CD8-positive, alpha-beta memory T cell (primary cell): ENCODE data around the gene TSPAN9. TPM values are rescaled to one million over a fixed set of nuclear protein-coding genes. Genes with fewer than 3 reads are reported as not detected.

Source experiments
- CTCF ChIA-PET: fragments of 350-600 bp; sonication (Branson Sonifier 250); formaldehyde crosslinking; loops from one replicate; lab custom pipeline; 2021; ENCODE audit warnings: antibody characterized with exemption; lab: Charles Lee
- POLR2A ChIA-PET: fragments of 350-600 bp; sonication (Branson Sonifier 250); formaldehyde crosslinking; loops from one replicate; lab custom pipeline; 2021; ENCODE audit warnings: antibody characterized with exemption; lab: Charles Lee
- DNase-seq, 5 donors: peaks; one replicate each; pipeline versions ENCODE4 v3.0.0 to v3.0.0-alpha.2; 2020 to 2022; ENCODE audit warnings: mixed read lengths in 1 of 5
- H3K27ac ChIP-seq: one replicate; pipeline ENCODE4 v1.7.0; 2013; ENCODE audit warnings: low read depth, mild to moderate bottlenecking, low read length, moderate library complexity
- H3K27me3 ChIP-seq: 2 replicates; pipeline ENCODE4 v1.7.0; 2013; ENCODE audit warnings: low read length, mild to moderate bottlenecking; ENCODE audit not compliant: insufficient read depth, poor library complexity, severe bottlenecking
- H3K36me3 ChIP-seq: 2 replicates; pipeline ENCODE4 v1.7.0; 2013; ENCODE audit warnings: mild to moderate bottlenecking, low read length, moderate library complexity; ENCODE audit not compliant: insufficient read depth
- H3K4me1 ChIP-seq: 2 replicates; pipeline ENCODE4 v1.7.0; 2013; ENCODE audit warnings: mild to moderate bottlenecking, low read length, moderate library complexity; ENCODE audit not compliant: insufficient read depth
- H3K4me3 ChIP-seq: 2 replicates; pipeline ENCODE4 v1.7.0; 2013; ENCODE audit warnings: mild to moderate bottlenecking, low read length
- H3K9me3 ChIP-seq: 2 replicates; pipeline ENCODE4 v1.7.0; 2013; ENCODE audit warnings: mild to moderate bottlenecking, low read length
- H3K27ac Mint-ChIP-seq, 8 donors: one replicate each; pipeline ENCODE4 v1.8.0; 2020 to 2021; ENCODE audit warnings: mixed read lengths in 8 of 8, mild to moderate bottlenecking in 6 of 8, inconsistent platforms in 3 of 8, moderate library complexity in 3 of 8
- H3K27me3 Mint-ChIP-seq, 2 donors: one replicate each; pipeline ENCODE4 v1.8.0; 2020 to 2021; ENCODE audit warnings: mixed read lengths in 2 of 2, mild to moderate bottlenecking in 1 of 2, moderate library complexity in 1 of 2
- H3K36me3 Mint-ChIP-seq, 3 donors: one replicate each; pipeline ENCODE4 v1.8.0; 2020 to 2021; ENCODE audit warnings: mixed read lengths in 3 of 3, inconsistent platforms in 1 of 3, mild to moderate bottlenecking in 1 of 3
- H3K4me1 Mint-ChIP-seq, 3 donors: one replicate each; pipeline ENCODE4 v1.8.0; 2020 to 2021; ENCODE audit warnings: mixed read lengths in 3 of 3, inconsistent platforms in 1 of 3, mild to moderate bottlenecking in 1 of 3
- H3K4me3 Mint-ChIP-seq, 7 donors: one replicate each; pipeline ENCODE4 v1.8.0; 2020 to 2021; ENCODE audit warnings: mixed read lengths in 7 of 7, mild to moderate bottlenecking in 6 of 7, moderate library complexity in 4 of 7, inconsistent platforms in 2 of 7
- H3K9me3 Mint-ChIP-seq, 5 donors: one replicate each; pipeline ENCODE4 v1.8.0; 2020 to 2022; ENCODE audit warnings: mixed read lengths in 5 of 5, mild to moderate bottlenecking in 3 of 5, moderate library complexity in 2 of 5, inconsistent platforms in 1 of 5
- polyA plus RNA-seq: library from polyadenylated mRNA; unstranded; fragments of 300-500 nt; fragmentation: Illumina TruSeq; gene quantifications from one replicate; pipeline ENCODE4 v1.2.3, GENCODE V29; 2021
- total RNA-seq, 2 experiments: library from RNA; stranded (reverse); gene quantifications; one replicate each; pipeline ENCODE4 v1.2.3, GENCODE V29; 2021

TSPAN9 gene
- total and polyA plus RNA-seq, 3 experiments from 2014 or later = 0.33 to 0.79 TPM; not detected in 1

- CTCF ChIA-PET = interaction anchor here (1.3 kb wide), 1 partner anchor 108 kb away, joined by 3 read pairs; no protein-coding TSS in a partner anchor
- no peaks in the 10 kb centered on the region for H3K27me3 ChIP-seq
- Mint-ChIP-seq H3K4me1 (peaks cover 0 to 4% (median 2%) of the 10 kb centered on the region in 3 donors), H3K4me3 (no peak overlapping the region), H3K27ac (no peak overlapping the region), H3K36me3 (no peaks in the 10 kb centered on the region), H3K27me3 (peaks cover 5 to 23% of the 10 kb centered on the region in 2 donors), H3K9me3 (no peaks in the 10 kb centered on the region)
- no peak for DNase-seq
- H3K27ac ChIP-seq = no peak overlapping the region
- H3K4me3 ChIP-seq = no peak overlapping the region
- H3K36me3 ChIP-seq = no peaks in the 10 kb centered on the region
- no peaks in the 10 kb centered on the region for H3K4me1 ChIP-seq
- POLR2A ChIA-PET = no interaction called here
- no peaks in the 10 kb centered on the region for H3K9me3 ChIP-seq
Observed at GRCh38 chr12:3167636-3168035, 90.5 kb downstream of the TSPAN9 start.

- Mint-ChIP-seq H3K27ac (no peak overlapping the region), H3K9me3 (no peaks in the 10 kb centered on the region)
Observed at GRCh38 chr12:3168223-3169221, 91.3 kb downstream of the TSPAN9 start.

GRCh38 chr12:3170423-3171194, 93.4 kb downstream of the TSPAN9 start:
- Histone ChIP-seq H3K9me3 (no peaks in the 10 kb centered on the region), H3K27ac (no peak overlapping the region), H3K4me3 (no peak overlapping the region), H3K27me3 (no peaks in the 10 kb centered on the region), H3K36me3 (no peaks in the 10 kb centered on the region), H3K4me1 (no peaks in the 10 kb centered on the region)
- peaks cover 7 to 17% of the 10 kb centered on the region in 2 donors for H3K27me3 Mint-ChIP-seq
- no peak for DNase-seq
- POLR2A ChIA-PET = no interaction called here
- H3K27ac Mint-ChIP-seq = peak overlapping the region in 1 of 8 donors; percentile 66
- H3K4me1 Mint-ChIP-seq = peaks cover 0 to 4% (median 2%) of the 10 kb centered on the region in 3 donors
- no peak overlapping the region for H3K4me3 Mint-ChIP-seq
- H3K36me3 Mint-ChIP-seq = no peaks in the 10 kb centered on the region
- H3K9me3 Mint-ChIP-seq = no peaks in the 10 kb centered on the region
- CTCF ChIA-PET = no interaction called here

More at GRCh38 chr12:3168223-3169221, 91.3 kb downstream of the TSPAN9 start:
- no peak overlapping the region for H3K4me3 Mint-ChIP-seq
- no peaks in the 10 kb centered on the region for H3K36me3 Mint-ChIP-seq
- Histone ChIP-seq H3K9me3 (no peaks in the 10 kb centered on the region), H3K36me3 (no peaks in the 10 kb centered on the region), H3K27me3 (no peaks in the 10 kb centered on the region), H3K4me3 (no peak overlapping the region), H3K27ac (no peak overlapping the region), H3K4me1 (no peaks in the 10 kb centered on the region)
- ChIA-PET POLR2A (no interaction called here), CTCF (no interaction called here)
- peaks cover 0 to 4% (median 2%) of the 10 kb centered on the region in 3 donors for H3K4me1 Mint-ChIP-seq
- H3K27me3 Mint-ChIP-seq = peaks cover 5 to 18% of the 10 kb centered on the region in 2 donors
- no peak for DNase-seq

GRCh38 chr12:3171195-3171591, 94.0 kb downstream of the TSPAN9 start:
- no peaks in the 10 kb centered on the region for H3K36me3 Mint-ChIP-seq
- CTCF ChIA-PET = no interaction called here
- no peaks in the 10 kb centered on the region for H3K27me3 ChIP-seq
- no peak for DNase-seq
- H3K4me1 ChIP-seq = no peaks in the 10 kb centered on the region
- H3K4me3 Mint-ChIP-seq = no peak overlapping the region
- no peaks in the 10 kb centered on the region for H3K36me3 ChIP-seq
- H3K4me3 ChIP-seq = no peak overlapping the region
- H3K27me3 Mint-ChIP-seq = peaks cover 7 to 14% of the 10 kb centered on the region in 2 donors
- H3K9me3 ChIP-seq = no peaks in the 10 kb centered on the region
- POLR2A ChIA-PET = no interaction called here
- H3K4me1 Mint-ChIP-seq = peaks cover 0 to 4% (median 2%) of the 10 kb centered on the region in 3 donors
- no peak overlapping the region for H3K27ac ChIP-seq
- H3K27ac Mint-ChIP-seq = peak overlapping the region in 1 of 8 donors; percentile 66
- no peaks in the 10 kb centered on the region for H3K9me3 Mint-ChIP-seq

GRCh38 chr12:3172124-3173007, 95.2 kb downstream of the TSPAN9 start:
- H3K4me1 Mint-ChIP-seq = peaks cover 0 to 4% (median 2%) of the 10 kb centered on the region in 3 donors
- no peaks in the 10 kb centered on the region for H3K4me1 ChIP-seq
- ChIA-PET POLR2A (no interaction called here), CTCF (no interaction called here)
- H3K27me3 Mint-ChIP-seq = peaks cover 10% of the 10 kb centered on the region in 2 donors
- no peaks in the 10 kb centered on the region for H3K36me3 Mint-ChIP-seq
- no peaks in the 10 kb centered on the region for H3K27me3 ChIP-seq
- no peak overlapping the region for H3K27ac Mint-ChIP-seq
- no peak overlapping the region for H3K4me3 ChIP-seq
- DNase-seq = peak in 1 of 5 donors; percentile 19
- H3K9me3 Mint-ChIP-seq = no peaks in the 10 kb centered on the region
- H3K36me3 ChIP-seq = no peaks in the 10 kb centered on the region
- H3K9me3 ChIP-seq = no peaks in the 10 kb centered on the region
- H3K27ac ChIP-seq = no peak overlapping the region
- H3K4me3 Mint-ChIP-seq = no peak overlapping the region

GRCh38 chr12:3173008-3173553, 95.9 kb downstream of the TSPAN9 start:
- H3K27ac ChIP-seq = no peak overlapping the region
- peaks cover 0 to 4% (median 2%) of the 10 kb centered on the region in 3 donors for H3K4me1 Mint-ChIP-seq
- no peak overlapping the region for H3K27ac Mint-ChIP-seq
- H3K9me3 ChIP-seq = no peaks in the 10 kb centered on the region
- no peaks in the 10 kb centered on the region for H3K27me3 ChIP-seq
- H3K36me3 ChIP-seq = no peaks in the 10 kb centered on the region
- H3K4me3 Mint-ChIP-seq = no peak overlapping the region
- H3K36me3 Mint-ChIP-seq = no peaks in the 10 kb centered on the region
- H3K4me3 ChIP-seq = no peak overlapping the region
- H3K27me3 Mint-ChIP-seq = peaks cover 10% of the 10 kb centered on the region in 2 donors
- CTCF ChIA-PET = no interaction called here
- peaks cover 0 to 2% (median 0%) of the 10 kb centered on the region in 5 donors for H3K9me3 Mint-ChIP-seq
- DNase-seq = peak in 1 of 5 donors; percentile 30
- POLR2A ChIA-PET = no interaction called here
- H3K4me1 ChIP-seq = no peaks in the 10 kb centered on the region

GRCh38 chr12:3173912-3174311, 96.7 kb downstream of the TSPAN9 start:
- Mint-ChIP-seq H3K4me1 (peaks cover 0 to 4% (median 2%) of the 10 kb centered on the region in 3 donors), H3K27ac (no peak overlapping the region), H3K27me3 (peaks cover 12 to 13% of the 10 kb centered on the region in 2 donors), H3K9me3 (peaks cover 0 to 2% (median 0%) of the 10 kb centered on the region in 5 donors), H3K36me3 (no peaks in the 10 kb centered on the region), H3K4me3 (no peak overlapping the region)
- Histone ChIP-seq H3K27ac (no peak overlapping the region), H3K27me3 (no peaks in the 10 kb centered on the region), H3K9me3 (no peaks in the 10 kb centered on the region), H3K4me1 (no peaks in the 10 kb centered on the region), H3K36me3 (no peaks in the 10 kb centered on the region), H3K4me3 (no peak overlapping the region)
- POLR2A ChIA-PET = no interaction called here
- peak in 1 of 5 donors; percentile 14 for DNase-seq
- CTCF ChIA-PET = no interaction called here
